Ureter (tissue), 1 donor: Measurements from ENCODE around the gene CGB5. TPM values are rescaled to one million over a fixed set of nuclear protein-coding genes. Genes with fewer than 3 reads are reported as not detected.

Experiments
- DNase-seq: peaks from one replicate; pipeline ENCODE4 v3.0.0-alpha.2; 2020; ENCODE audit warnings: low spot score
- total RNA-seq: library from RNA; stranded (reverse); gene quantifications from one replicate; pipeline ENCODE4 v1.2.4, GENCODE V29; 2023
- donor health status: DM: yes; HTN: yes; CAD: no.

Gene CGB5
- total RNA-seq, 1 donor from 2014 or later: 1.1 TPM

DNA sequence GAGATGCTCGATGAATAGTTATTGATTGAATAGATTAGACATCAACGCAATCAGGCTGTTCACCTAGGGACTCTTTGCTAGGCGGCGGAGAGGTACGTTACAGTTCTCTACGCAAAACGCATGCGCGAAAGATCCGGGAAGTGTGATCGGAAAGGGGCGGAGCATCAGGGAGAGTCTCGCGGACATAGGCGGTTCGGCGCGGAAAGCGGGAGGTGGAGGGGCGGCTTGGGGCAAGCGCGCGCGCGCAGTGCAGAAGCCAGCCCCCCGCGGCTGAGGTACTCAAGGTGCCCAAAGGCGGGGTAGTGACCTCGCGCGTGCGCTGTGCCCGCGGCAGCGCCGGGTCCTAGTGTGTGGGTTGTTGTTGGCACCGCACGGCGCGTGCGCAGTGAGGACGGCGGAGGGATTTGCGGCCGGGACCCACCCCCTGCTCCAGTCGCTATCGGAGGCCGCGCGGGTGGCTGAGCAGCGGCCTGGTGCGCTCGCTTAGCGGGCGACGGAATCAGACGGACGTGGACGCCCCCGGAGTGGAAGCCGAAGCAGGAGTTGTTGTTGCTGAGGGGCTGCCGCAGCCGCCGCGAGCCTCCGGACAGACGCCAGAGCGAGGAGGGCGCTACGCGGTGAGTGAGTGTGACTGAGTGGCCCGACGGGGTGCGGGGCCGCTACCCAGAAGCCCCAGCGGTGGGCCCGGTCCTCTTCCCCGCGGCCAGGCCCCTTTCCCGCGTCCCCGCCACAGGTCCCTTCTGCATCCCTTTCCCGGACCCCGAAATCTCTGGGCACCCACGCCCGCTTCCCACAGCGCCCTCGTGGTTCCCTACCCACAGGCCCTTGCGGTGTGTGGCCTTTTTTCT is 41.6 kb downstream of the CGB5 start, which contains the start of gene SNRNP70:
Gene SNRNP70 (plus strand): TSS at position 432 of the 848 bp plus-strand sequence. CDS start 964 bp downstream, outside the sequence.
- DNase-seq: peak; percentile 99

DNA sequence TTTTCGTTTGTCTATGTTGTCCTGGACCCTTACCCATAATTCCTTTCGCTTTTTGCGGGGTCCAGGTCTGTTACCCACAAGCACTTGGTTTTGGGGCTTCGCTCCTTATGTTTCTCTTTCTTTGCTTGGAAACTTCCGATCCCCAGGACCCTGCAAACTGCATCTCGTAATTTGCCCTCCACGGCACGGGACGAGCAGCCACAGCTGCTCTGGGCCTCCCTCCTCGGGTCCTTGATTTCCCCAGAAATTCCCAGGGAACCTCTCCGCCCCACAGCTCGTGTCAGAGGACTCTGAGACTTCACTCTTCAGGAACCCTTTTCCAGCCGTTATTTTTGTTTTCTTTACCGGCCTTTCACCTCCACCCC is 42.2 kb downstream of the CGB5 start:
- no peak for DNase-seq

DNA sequence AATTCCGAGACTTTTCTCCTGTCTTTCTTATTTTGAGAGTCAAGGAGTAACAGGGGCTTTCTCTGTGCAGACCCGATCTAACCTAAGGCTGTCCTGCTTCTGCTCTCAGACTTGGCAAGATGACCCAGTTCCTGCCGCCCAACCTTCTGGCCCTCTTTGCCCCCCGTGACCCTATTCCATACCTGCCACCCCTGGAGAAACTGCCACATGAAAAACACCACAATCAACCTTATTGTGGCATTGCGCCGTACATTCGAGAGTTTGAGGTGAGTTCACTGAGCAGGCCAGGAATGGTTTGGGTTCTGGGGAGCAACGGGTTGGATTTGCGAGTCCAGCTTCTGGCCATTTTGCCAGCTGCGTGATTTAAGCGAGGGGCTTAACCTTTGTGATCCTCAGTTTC is 42.6 kb downstream of the CGB5 start:
- no peak for DNase-seq

DNA sequence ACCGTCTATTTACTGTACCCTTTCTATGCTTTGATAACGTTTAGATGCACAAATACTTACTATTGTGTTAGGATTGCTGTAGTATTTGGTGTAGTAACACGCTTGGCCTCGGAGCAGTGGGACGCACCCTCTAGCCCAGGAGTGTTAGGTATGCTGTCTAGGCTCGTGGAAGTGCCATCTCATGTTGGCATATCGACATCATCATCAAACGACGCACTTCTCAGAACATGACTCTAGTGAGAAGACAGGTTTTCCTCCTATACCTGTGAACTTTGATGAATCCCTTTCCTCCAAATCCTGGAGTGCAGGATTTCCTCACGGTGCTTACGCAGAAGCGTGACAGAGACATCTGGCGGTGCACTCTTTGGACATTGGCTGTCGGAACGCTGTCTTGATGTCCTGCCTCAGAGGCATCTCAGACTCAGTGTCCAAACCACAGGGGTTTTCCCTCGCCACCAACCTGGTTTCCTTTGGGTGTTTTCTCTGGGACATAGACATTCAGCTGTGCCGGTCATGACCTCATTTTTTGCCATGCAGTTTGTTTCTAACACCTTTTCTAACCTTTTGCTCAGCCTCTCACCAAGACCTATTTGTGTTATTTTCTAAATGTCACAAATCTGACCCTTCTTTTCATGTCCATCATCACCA is 47.9 kb downstream of the CGB5 start:
- no peak for DNase-seq

DNA sequence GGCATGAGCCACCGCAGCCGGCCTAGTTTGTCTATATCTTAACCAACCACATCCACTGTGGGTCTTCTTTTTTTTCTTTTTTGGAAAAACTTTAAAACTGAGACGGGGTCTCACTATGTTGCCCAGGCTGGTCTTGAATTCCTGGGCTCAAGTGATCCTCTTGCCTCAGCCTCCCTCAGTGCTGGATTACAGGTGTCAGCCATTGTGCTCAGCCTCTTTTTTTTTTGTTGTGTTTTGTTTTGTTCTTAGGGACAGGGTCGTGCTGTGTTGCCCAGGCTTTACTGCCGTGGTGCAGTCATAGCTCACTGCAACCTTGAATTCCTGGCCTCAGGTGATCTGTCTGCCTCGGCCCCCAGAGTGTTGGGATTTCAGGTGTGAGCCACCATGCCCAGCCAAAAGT is 49.0 kb downstream of the CGB5 start:
- no peak for DNase-seq

Other genes starting within 250 kb of the CGB5 start
- gene BCAT2, start 232.8 kb upstream of the CGB5 start, total RNA-seq: 170 TPM
- 24.4 TPM for gene HSD17B14, start 207.4 kb upstream of the CGB5 start, total RNA-seq
- 23.0 TPM for gene PLEKHA4, start 175.2 kb upstream of the CGB5 start, total RNA-seq
- gene PPP1R15A, start 171.4 kb upstream of the CGB5 start, total RNA-seq: 56.2 TPM
- gene TULP2, start 145.1 kb upstream of the CGB5 start, total RNA-seq: not detected
- 232 TPM for gene NUCB1, start 143.5 kb upstream of the CGB5 start, total RNA-seq
- not detected for gene DHDH, start 110.1 kb upstream of the CGB5 start, total RNA-seq
- gene BAX, start 89.0 kb upstream of the CGB5 start, total RNA-seq: 79.9 TPM
- gene FTL, start 78.5 kb upstream of the CGB5 start, total RNA-seq: 1,526 TPM
- gene GYS1, start 50.5 kb upstream of the CGB5 start, total RNA-seq: 73.8 TPM
- gene RUVBL2, start 50.0 kb upstream of the CGB5 start, total RNA-seq: 66.7 TPM
- gene LHB, start 26.8 kb upstream of the CGB5 start, total RNA-seq: not detected
- gene CGB3, start 19.5 kb upstream of the CGB5 start, total RNA-seq: not detected
- gene CGB2, start 12.0 kb upstream of the CGB5 start, total RNA-seq: not detected
- not detected for gene CGB1, start 7.0 kb upstream of the CGB5 start, total RNA-seq
- not detected for gene CGB8, start 5.3 kb downstream of the CGB5 start, total RNA-seq
- 3.2 TPM for gene CGB7, start 13.9 kb downstream of the CGB5 start, total RNA-seq
- 20.6 TPM for gene NTF4, start 21.0 kb downstream of the CGB5 start, total RNA-seq
- not detected for gene KCNA7, start 28.9 kb downstream of the CGB5 start, total RNA-seq
- gene SNRNP70, start 41.6 kb downstream of the CGB5 start, total RNA-seq: 256 TPM
- 10.4 TPM for gene LIN7B, start 70.5 kb downstream of the CGB5 start, total RNA-seq
- gene C19orf73, start 75.3 kb downstream of the CGB5 start, total RNA-seq: 2.4 TPM
- 9.0 TPM for gene PPFIA3, start 75.7 kb downstream of the CGB5 start, total RNA-seq
- 5.1 TPM for gene HRC, start 111.5 kb downstream of the CGB5 start, total RNA-seq
- 110 TPM for gene TRPM4, start 113.9 kb downstream of the CGB5 start, total RNA-seq